K562 (cell line): ENCODE data around the gene NTRK3.

Experiments
- BRD9 ChIP-seq: fragments of 450-650 bp; IDR thresholded peaks from 2 replicates; pipeline ENCODE4 v1.6.1; 2018; ENCODE audit warnings: low read depth; ENCODE audit not compliant: partially characterized antibody
- CAMTA2 ChIP-seq: fragments of 250-450 bp; sonication (Bioruptor Pico); conservative IDR thresholded peaks from 2 replicates; pipeline ENCODE4 v1.5.1; 2022
- EHMT2 ChIP-seq: fragments of 450-650 bp; IDR thresholded peaks from 2 replicates; pipeline ENCODE4 v1.6.1; 2018; ENCODE audit warnings: antibody characterized with exemption
- NR4A1 ChIP-seq, 2 experiments: fragments of 250-450 bp in 1 of 2; fragments of 450-650 bp in 1 of 2; sonication (Bioruptor Pico) in 1 of 2; IDR thresholded peaks; 2 replicates each; pipeline versions ENCODE4 v1.4.0 to v1.6.1; 2016 to 2020; ENCODE audit warnings: mild to moderate bottlenecking in 2 of 2, missing compliant biosample characterization in 1 of 2, missing genetic modification characterization in 1 of 2, moderate library complexity in 1 of 2
- RAD21 ChIP-seq, 2 experiments: fragments of 250-450 bp in 1 of 2; fragments of 450-650 bp in 1 of 2; sonication (Bioruptor Pico) in 1 of 2; formaldehyde crosslinking in 1 of 2; IDR thresholded peaks in 1 of 2; conservative IDR thresholded peaks in 1 of 2; 2 replicates each; pipeline versions ENCODE4 v1.4.0 to v1.8.0; 2020 to 2022; ENCODE audit warnings: mild to moderate bottlenecking in 2 of 2, moderate library complexity in 1 of 2
- ZNF707 ChIP-seq: fragments of 250-450 bp; sonication (Bioruptor Pico); conservative IDR thresholded peaks from 2 replicates; pipeline ENCODE4 v1.8.0; 2022; ENCODE audit warnings: inconsistent platforms, mild to moderate bottlenecking, moderate library complexity
- TF ChIP-seq, protein P1 (sequence below), 3 experiments: IDR thresholded peaks in 2 of 3; conservative IDR thresholded peaks in 1 of 3; 2 replicates each; pipeline ENCODE4 v1.5.1; 2011 to 2012; ENCODE audit warnings: low read length in 3 of 3, mild to moderate bottlenecking in 3 of 3, control low read depth in 2 of 3, improper control_type of control experiment in 1 of 3, inconsistent platforms in 1 of 3, low read depth in 1 of 3, mixed read lengths in 1 of 3, moderate library complexity in 1 of 3; ENCODE audit not compliant: insufficient read depth in 2 of 3
- TF ChIP-seq, protein P2 (sequence below): sonication (generic); formaldehyde crosslinking; IDR thresholded peaks from 2 replicates; pipeline ENCODE4 v1.5.0; 2020; ENCODE audit warnings: missing genetic modification reagents
- TF ChIP-seq, protein P3 (sequence below): fragments of 250-450 bp; sonication (Bioruptor Pico); IDR thresholded peaks from 2 replicates; pipeline ENCODE4 v1.4.0; 2020; ENCODE audit warnings: mild to moderate bottlenecking

DNA sequence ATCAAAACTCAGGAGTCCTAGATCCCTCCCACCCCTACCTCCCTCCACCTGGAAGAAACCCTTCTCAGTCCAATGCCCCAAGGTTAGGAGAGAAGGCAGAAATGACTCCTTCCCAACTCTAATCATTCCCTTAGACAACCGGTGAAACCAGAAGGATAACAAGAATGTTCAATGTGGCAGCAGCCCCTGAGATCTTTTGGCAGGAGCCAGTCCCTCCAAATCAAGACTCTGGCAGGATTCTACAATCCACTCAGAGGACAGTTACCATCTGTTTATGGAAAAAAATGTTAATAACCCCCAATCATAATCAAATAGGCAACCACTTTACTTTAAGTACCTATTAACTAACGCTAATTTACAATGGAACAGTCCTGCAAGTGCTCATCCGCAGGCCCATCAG lies 136.5 kb downstream of the NTRK3 start:
- TF ChIP-seq BRD9 (no peak), RAD21 (CRISPR knock-in tag; conservative IDR thresholded peaks at IDR 0.05 in 1 of 2, IDR thresholded peaks at IDR 0.05 in 1 of 2) (no peak), CAMTA2 (no peak), EHMT2 (no peak), NR4A1 (CRISPR knock-in tag; IDR thresholded peaks at IDR 0.05) (no peak), NR4A1 (tag; IDR thresholded peaks at IDR 0.05) (no peak), ZNF707 (no peak)
- TF ChIP-seq, protein P1, sequence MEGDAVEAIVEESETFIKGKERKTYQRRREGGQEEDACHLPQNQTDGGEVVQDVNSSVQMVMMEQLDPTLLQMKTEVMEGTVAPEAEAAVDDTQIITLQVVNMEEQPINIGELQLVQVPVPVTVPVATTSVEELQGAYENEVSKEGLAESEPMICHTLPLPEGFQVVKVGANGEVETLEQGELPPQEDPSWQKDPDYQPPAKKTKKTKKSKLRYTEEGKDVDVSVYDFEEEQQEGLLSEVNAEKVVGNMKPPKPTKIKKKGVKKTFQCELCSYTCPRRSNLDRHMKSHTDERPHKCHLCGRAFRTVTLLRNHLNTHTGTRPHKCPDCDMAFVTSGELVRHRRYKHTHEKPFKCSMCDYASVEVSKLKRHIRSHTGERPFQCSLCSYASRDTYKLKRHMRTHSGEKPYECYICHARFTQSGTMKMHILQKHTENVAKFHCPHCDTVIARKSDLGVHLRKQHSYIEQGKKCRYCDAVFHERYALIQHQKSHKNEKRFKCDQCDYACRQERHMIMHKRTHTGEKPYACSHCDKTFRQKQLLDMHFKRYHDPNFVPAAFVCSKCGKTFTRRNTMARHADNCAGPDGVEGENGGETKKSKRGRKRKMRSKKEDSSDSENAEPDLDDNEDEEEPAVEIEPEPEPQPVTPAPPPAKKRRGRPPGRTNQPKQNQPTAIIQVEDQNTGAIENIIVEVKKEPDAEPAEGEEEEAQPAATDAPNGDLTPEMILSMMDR (IDR thresholded peaks at IDR 0.05 in 2 of 3, conservative IDR thresholded peaks at IDR 0.05 in 1 of 3; ENCODE audit: insufficient read depth in 2 of 3, low read depth in 1 of 3, low read length in 3 of 3), result no peak
- TF ChIP-seq, protein P2, sequence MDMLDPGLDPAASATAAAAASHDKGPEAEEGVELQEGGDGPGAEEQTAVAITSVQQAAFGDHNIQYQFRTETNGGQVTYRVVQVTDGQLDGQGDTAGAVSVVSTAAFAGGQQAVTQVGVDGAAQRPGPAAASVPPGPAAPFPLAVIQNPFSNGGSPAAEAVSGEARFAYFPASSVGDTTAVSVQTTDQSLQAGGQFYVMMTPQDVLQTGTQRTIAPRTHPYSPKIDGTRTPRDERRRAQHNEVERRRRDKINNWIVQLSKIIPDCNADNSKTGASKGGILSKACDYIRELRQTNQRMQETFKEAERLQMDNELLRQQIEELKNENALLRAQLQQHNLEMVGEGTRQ (CRISPR knock-in tag), result no peak
- TF ChIP-seq, protein P3, sequence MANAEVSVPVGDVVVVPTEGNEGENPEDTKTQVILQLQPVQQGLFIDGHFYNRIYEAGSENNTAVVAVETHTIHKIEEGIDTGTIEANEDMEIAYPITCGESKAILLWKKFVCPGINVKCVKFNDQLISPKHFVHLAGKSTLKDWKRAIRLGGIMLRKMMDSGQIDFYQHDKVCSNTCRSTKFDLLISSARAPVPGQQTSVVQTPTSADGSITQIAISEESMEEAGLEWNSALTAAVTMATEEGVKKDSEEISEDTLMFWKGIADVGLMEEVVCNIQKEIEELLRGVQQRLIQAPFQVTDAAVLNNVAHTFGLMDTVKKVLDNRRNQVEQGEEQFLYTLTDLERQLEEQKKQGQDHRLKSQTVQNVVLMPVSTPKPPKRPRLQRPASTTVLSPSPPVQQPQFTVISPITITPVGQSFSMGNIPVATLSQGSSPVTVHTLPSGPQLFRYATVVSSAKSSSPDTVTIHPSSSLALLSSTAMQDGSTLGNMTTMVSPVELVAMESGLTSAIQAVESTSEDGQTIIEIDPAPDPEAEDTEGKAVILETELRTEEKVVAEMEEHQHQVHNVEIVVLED (CRISPR knock-in tag), result no peak
